Stimulated activated CD8-positive, alpha-beta memory T cell treated with anti-CD3 and anti-CD28 coated beads, Interleukin-4, amount 100 ng/mL, for 4 hours (primary cell): Measurements from ENCODE around the gene MIP.
"Not testable (repeated sequence)": the region's sequence is repeated elsewhere in the genome, so short reads cannot be mapped to it uniquely, and the experiment has no call there.

Source experiments
- DNase-seq, 2 donors: peaks; one replicate each; pipeline ENCODE4 v3.0.0-alpha.2; 2020; ENCODE audit warnings: low read depth in 2 of 2, low spot score in 1 of 2

MIP gene

DNA sequence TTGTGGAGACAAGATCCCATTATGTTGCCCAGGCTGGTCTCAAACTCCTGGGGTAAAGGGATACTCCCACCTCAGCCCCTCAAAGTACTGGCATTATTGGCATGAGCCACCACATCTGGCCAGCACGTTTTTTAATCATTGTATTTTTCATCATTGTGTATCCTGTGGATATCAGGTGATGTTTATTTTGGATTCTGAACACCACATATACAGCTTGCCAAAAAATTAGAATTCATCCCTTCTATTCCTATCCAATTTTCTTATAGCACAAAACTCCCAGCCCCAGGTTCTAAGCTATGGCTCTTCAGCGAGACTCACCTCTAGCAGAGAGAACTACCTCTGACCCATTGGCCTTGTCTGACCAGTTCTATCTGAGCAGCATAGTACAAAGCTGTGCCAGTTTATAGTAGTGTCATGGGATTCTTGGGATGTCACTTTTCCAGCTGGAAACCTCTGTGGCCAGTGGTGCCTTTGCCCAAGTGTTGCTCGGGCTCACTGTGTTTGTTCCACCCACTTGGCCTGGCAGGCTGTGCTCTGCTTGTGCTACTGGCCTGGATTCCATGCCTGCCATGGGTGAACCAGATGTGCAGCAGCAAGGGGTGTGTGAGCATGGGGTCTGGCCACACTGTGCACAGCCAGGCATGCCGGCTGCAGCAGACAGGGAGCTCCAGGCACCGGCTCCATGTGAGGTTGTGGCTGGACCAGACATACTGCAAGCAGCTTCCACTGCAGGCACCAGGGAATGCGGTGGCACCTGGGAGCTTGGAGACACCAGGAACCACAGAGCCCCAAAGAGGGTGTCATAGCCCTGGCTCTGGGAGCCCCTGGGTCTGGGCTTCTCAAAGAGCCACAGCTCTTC is 42.4 kb downstream of the MIP start:
- no peak for DNase-seq

- DNase-seq = no peak
Measured at GRCh38 chr12:56410768-56411167, 43.7 kb downstream of the MIP start.

- no peak for DNase-seq
Measured at GRCh38 chr12:56408799-56409417, 45.5 kb downstream of the MIP start.

- DNase-seq = not testable (repeated sequence)
Measured at GRCh38 chr12:56404227-56404626, 50.2 kb downstream of the MIP start.

DNA sequence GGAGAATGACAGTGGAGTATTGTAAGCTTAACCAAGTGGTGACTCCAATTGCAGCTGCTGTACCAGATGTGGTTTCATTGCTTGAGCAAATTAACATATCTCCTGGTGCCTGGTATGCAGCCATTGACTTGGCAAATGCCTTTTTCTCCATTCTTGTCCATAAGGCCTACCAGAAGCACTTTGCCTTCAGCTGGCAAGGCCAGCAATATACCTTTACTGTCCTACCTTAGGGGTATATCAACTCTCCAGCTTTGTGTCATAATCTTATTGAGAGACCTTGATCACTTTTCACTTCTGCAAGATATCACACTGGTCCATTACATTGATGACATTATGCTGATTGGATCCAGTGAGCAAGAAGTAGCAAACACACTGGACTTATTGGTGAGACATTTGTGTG is 52.8 kb downstream of the MIP start:
- DNase-seq = not testable (repeated sequence)

DNA sequence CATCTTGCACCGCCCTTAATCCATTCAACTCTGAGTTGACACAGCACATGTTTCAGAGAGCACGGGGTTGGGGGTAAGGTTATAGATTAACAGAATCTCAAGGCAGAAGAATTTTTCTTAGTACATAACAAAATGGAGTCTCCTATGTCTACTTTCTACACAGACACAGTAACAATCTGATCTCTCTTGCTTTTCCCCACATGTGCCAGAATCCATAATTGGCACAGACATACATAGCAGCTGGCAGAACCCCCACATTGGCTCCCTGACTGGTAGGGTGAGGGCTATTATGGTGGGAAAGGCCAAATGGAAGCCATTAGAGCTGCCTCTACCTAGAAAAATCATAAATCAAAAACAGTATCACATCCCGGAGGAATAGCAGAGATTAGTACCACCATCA is 53.3 kb downstream of the MIP start:
- not testable (repeated sequence) for DNase-seq
